DOHH2 (cell line): Measurements from ENCODE around the gene ANKRD60.

ENCODE experiments used
- H3F3A ChIP-seq: fragments of 200-600 bp; sonication (generic), shearing (Covaris generic); 2 replicates; pipeline ENCODE4 v1.6.0; 2016; ENCODE audit warnings: antibody characterized with exemption, mild to moderate bottlenecking; ENCODE audit not compliant: control insufficient read depth, insufficient read depth
- H3K27ac ChIP-seq: fragments of 200-600 bp; sonication (generic); 2 replicates; pipeline ENCODE4 v1.5.1; 2014; ENCODE audit warnings: low read depth, mild to moderate bottlenecking, low read length, moderate library complexity
- H3K27me3 ChIP-seq: fragments of 200-600 bp; sonication (generic); 2 replicates; pipeline ENCODE4 v1.6.1; 2014; ENCODE audit warnings: mild to moderate bottlenecking, low read length, mixed read lengths; ENCODE audit not compliant: control insufficient read depth
- H3K36me3 ChIP-seq: fragments of 200-600 bp; sonication (generic); 2 replicates; pipeline ENCODE4 v1.6.1; 2014; ENCODE audit warnings: mild to moderate bottlenecking, low read length, moderate library complexity, mixed read lengths; ENCODE audit not compliant: control insufficient read depth
- H3K4me1 ChIP-seq: fragments of 200-600 bp; sonication (generic); 2 replicates; pipeline ENCODE4 v1.6.1; 2014; ENCODE audit warnings: mild to moderate bottlenecking, low read length, mixed read lengths; ENCODE audit not compliant: control insufficient read depth
- H3K4me2 ChIP-seq: fragments of 200-600 bp; sonication (generic); 2 replicates; pipeline ENCODE4 v1.6.0; 2014; ENCODE audit warnings: mild to moderate bottlenecking, low read length, moderate library complexity
- H3K4me3 ChIP-seq: fragments of 200-600 bp; sonication (generic); 2 replicates; pipeline ENCODE4 v1.5.1; 2014; ENCODE audit warnings: mild to moderate bottlenecking, low read length, mixed read lengths
- H3K79me2 ChIP-seq: fragments of 200-600 bp; sonication (generic); 2 replicates; pipeline ENCODE4 v1.6.1; 2014; ENCODE audit warnings: mild to moderate bottlenecking, low read length, mixed read lengths; ENCODE audit not compliant: control insufficient read depth
- H3K9me2 ChIP-seq: fragments of 200-600 bp; sonication (generic); replicated peaks from 2 replicates; pipeline ENCODE4 v1.6.1; 2014; ENCODE audit warnings: mild to moderate bottlenecking, low read length, mixed read lengths; ENCODE audit not compliant: control insufficient read depth
- H3K9me3 ChIP-seq: fragments of 200-600 bp; sonication (generic); 2 replicates; pipeline ENCODE4 v1.6.1; 2014; ENCODE audit warnings: antibody characterized with exemption, low read length, mixed read lengths; ENCODE audit not compliant: control insufficient read depth, insufficient read depth
- H4K20me1 ChIP-seq: fragments of 200-600 bp; sonication (generic); 2 replicates; pipeline ENCODE4 v1.6.0; 2014; ENCODE audit warnings: low read depth, mild to moderate bottlenecking, antibody characterized with exemption, low read length, moderate library complexity; ENCODE audit not compliant: control insufficient read depth, insufficient read depth
- EZH2phosphoT487 ChIP-seq: fragments of 200-600 bp; sonication (generic); IDR thresholded peaks from 2 replicates; pipeline ENCODE4 v1.6.1; 2017; ENCODE audit warnings: borderline replicate concordance, mild to moderate bottlenecking, antibody characterized with exemption, low read length, moderate library complexity, mixed read lengths
- TF ChIP-seq, protein P1 (sequence below): fragments of 200-600 bp; sonication (generic); IDR thresholded peaks from one replicate; pipeline ENCODE4 v1.5.1; 2014; ENCODE audit warnings: antibody characterized with exemption, mild to moderate bottlenecking, low read depth, low read length; ENCODE audit not compliant: poor library complexity, severe bottlenecking

The ANKRD60 gene

DNA sequence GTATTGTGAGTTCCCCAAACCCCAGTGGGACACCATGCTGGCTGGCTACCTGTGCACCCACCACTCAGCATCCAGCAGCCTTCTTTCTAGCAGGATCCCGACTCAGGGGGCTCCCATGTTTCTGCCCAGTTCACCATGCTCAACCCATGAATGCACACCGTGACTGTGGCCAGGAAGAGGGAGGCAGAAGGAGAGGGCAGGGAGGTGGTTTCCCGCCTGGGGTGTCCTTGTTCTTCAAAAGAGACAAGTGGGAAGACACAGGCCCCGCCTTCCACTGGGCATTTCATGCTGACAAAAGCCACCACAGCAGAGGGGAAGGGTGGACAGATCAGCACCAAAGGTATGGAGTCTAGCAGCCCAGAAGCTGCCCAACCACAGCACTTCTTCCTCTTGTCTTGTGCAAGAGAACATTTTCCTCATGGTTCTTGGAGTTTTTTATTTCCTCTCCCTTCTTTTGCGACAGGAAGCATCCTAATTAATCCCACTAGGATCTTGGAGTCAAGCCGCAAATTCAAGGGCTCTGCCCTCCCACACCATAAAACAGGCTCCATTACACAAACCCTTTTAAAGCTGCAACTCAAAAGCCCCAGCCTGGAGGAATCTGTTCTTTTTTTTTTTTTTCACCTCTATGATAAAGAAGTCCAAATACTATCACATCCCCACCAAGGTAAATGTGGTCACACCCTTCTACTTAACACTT lies 13.5 kb upstream of the ANKRD60 start:
- Histone ChIP-seq H3K27me3 (no peaks in the 10 kb centered on the region), H3F3A (no peaks in the 10 kb centered on the region), H3K9me3 (no peaks in the 10 kb centered on the region), H3K27ac (no peak overlapping the region), H3K4me2 (no peak overlapping the region), H3K36me3 (no peaks in the 10 kb centered on the region), H4K20me1 (no peaks in the 10 kb centered on the region), H3K9me2 (no peaks in the 10 kb centered on the region), H3K79me2 (no peaks in the 10 kb centered on the region), H3K4me3 (no peak overlapping the region), H3K4me1 (peaks cover under 1% of the 10 kb centered on the region)
- TF ChIP-seq EZH2phosphoT487 = no peak
- TF ChIP-seq, protein P1, sequence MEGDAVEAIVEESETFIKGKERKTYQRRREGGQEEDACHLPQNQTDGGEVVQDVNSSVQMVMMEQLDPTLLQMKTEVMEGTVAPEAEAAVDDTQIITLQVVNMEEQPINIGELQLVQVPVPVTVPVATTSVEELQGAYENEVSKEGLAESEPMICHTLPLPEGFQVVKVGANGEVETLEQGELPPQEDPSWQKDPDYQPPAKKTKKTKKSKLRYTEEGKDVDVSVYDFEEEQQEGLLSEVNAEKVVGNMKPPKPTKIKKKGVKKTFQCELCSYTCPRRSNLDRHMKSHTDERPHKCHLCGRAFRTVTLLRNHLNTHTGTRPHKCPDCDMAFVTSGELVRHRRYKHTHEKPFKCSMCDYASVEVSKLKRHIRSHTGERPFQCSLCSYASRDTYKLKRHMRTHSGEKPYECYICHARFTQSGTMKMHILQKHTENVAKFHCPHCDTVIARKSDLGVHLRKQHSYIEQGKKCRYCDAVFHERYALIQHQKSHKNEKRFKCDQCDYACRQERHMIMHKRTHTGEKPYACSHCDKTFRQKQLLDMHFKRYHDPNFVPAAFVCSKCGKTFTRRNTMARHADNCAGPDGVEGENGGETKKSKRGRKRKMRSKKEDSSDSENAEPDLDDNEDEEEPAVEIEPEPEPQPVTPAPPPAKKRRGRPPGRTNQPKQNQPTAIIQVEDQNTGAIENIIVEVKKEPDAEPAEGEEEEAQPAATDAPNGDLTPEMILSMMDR = no peak

DNA sequence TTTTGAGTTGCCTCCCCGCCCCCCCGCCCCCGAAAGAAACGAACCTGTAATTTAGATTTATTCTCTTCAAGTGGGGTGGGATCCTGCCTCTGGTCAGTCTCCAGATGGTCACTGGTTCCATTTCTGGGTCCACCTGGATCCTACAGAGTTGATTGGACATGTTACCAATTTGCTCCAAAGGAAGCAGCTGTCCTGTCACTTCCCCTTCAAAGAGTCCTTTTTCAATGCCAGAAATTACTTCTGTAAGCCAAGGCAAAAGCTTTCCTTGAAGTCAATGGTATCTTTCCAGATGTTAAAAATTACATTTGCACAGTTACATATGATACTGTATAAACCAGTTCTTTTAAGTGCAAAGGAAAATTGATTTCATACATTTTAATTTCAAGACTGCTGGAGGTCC lies 12.0 kb upstream of the ANKRD60 start:
- H3K4me1 ChIP-seq = peaks cover 8% of the 10 kb centered on the region
- no peaks in the 10 kb centered on the region for H3K36me3 ChIP-seq
- H3K27me3 ChIP-seq = peaks cover 10% of the 10 kb centered on the region
- no peaks in the 10 kb centered on the region for H4K20me1 ChIP-seq
- H3K79me2 ChIP-seq = no peaks in the 10 kb centered on the region
- no peaks in the 10 kb centered on the region for H3K9me2 ChIP-seq
- peaks cover 3% of the 10 kb centered on the region; the same call in 1 of the 2 replicates for H3F3A ChIP-seq
- H3K4me3 ChIP-seq = no peak overlapping the region
- no peak overlapping the region for H3K27ac ChIP-seq
- H3K4me2 ChIP-seq = no peak overlapping the region
- TF ChIP-seq EZH2phosphoT487 = no peak
- TF ChIP-seq, protein P1 = no peak
- no peaks in the 10 kb centered on the region for H3K9me3 ChIP-seq

DNA sequence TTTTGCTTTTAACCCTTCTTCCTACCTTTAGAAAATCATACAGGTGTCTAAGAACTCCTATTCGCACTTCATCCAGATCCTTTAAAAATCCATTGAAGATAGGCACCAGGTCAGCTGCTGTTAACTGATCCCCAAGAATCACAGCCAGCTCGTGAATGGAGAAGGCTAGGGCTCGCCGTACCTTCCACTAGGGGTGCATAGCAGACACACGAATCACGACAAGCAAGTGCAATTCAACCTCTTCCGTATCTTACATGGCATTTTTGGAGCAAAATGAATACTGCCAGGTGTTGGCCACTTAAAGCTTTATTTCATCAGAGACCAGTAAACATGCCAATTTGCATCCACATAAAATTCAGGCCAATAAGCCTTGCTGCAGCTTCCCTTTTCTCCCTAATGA lies 10.8 kb upstream of the ANKRD60 start:
- no peaks in the 10 kb centered on the region for H3K36me3 ChIP-seq
- H3K9me2 ChIP-seq = no peaks in the 10 kb centered on the region
- no peaks in the 10 kb centered on the region for H3K9me3 ChIP-seq
- H3K27me3 ChIP-seq = peaks cover 18% of the 10 kb centered on the region
- no peak overlapping the region for H3K27ac ChIP-seq
- TF ChIP-seq EZH2phosphoT487 = no peak
- TF ChIP-seq, protein P1 = no peak
- no peak overlapping the region for H3K4me2 ChIP-seq
- peaks cover 3% of the 10 kb centered on the region; the same call in 1 of the 2 replicates for H3F3A ChIP-seq
- H3K4me3 ChIP-seq = no peak overlapping the region
- peaks cover 8% of the 10 kb centered on the region for H3K4me1 ChIP-seq
- H4K20me1 ChIP-seq = no peaks in the 10 kb centered on the region
- no peaks in the 10 kb centered on the region for H3K79me2 ChIP-seq
